Endothelial cell of umbilical vein (primary cell): ENCODE results near the gene RNASEH2C. TPM values are rescaled to one million over a fixed set of nuclear protein-coding genes. Genes with fewer than 3 reads are reported as not detected.
A peak's percentile ranks its signal among the peaks of the same experiment; 100 is the strongest.

Source experiments
- BruUV-seq: library from RNA; stranded (reverse); fragments of 400-500 nt; replicated peaks from 2 replicates; lab custom pipeline; 2021; lab: Mats Ljungman, UMichigan
- CTCF ChIA-PET: fragments of 300-600, 350-600 bp; sonication (Branson Sonifier 250); formaldehyde crosslinking; loops from one replicate; lab custom pipeline; 2021; ENCODE audit warnings: antibody characterized with exemption, inconsistent platforms; lab: Charles Lee
- POLR2A ChIA-PET: fragments of 300-600, 350-600 bp; sonication (Branson Sonifier 250); formaldehyde crosslinking; loops from one replicate; lab custom pipeline; 2021; ENCODE audit warnings: antibody characterized with exemption, inconsistent platforms; lab: Charles Lee
- DNase-seq: peaks from one replicate; pipeline ENCODE4 v3.0.0-alpha.2; 2011; ENCODE audit warnings: low read depth, low spot score
- FAIRE-seq: peaks from 2 replicates; lab custom pipeline; 2011; peaks lifted over from hg19 to GRCh38; lab: Jason Lieb, UNC
- H2AFZ ChIP-seq: 2 replicates; pipeline ENCODE4 v1.6.0; 2012; ENCODE audit warnings: low read depth, low read length, control low read depth, inconsistent platforms
- H3K27ac ChIP-seq: 2 replicates; pipeline ENCODE4 v1.5.1; 2011; ENCODE audit warnings: low read depth, mild to moderate bottlenecking, control low read depth, low read length, moderate library complexity; ENCODE audit not compliant: insufficient read depth
- H3K27me3 ChIP-seq, 2 experiments: 2 replicates each; pipeline versions ENCODE4 v1.6.0 to v1.6.1; 2011; ENCODE audit warnings: low read length in 2 of 2, mixed read lengths in 1 of 2; ENCODE audit not compliant: control insufficient read depth in 2 of 2, insufficient read depth in 2 of 2
- H3K36me3 ChIP-seq, 2 experiments: 2 replicates in 1 of 2; 3 replicates in 1 of 2; pipeline ENCODE4 v1.5.1; 2011; ENCODE audit warnings: low read length in 2 of 2, mild to moderate bottlenecking in 1 of 2, moderate library complexity in 1 of 2; ENCODE audit not compliant: control insufficient read depth in 2 of 2, insufficient read depth in 2 of 2; ENCODE audit errors: extremely low read depth in 1 of 2
- H3K4me1 ChIP-seq: 3 replicates; pipeline ENCODE4 v1.5.1; 2011; ENCODE audit warnings: mild to moderate bottlenecking, low read length; ENCODE audit not compliant: control insufficient read depth, insufficient read depth; ENCODE audit errors: extremely low read depth
- H3K4me2 ChIP-seq: 2 replicates; pipeline ENCODE4 v1.6.1; 2011; ENCODE audit warnings: low read length, control low read depth, mixed read lengths; ENCODE audit not compliant: insufficient read depth
- H3K4me3 ChIP-seq, 3 experiments: fragments of 200-600 bp in 1 of 3; sonication (generic), shearing (Covaris generic) in 1 of 3; replicated peaks in 1 of 3; 2 replicates each; pipeline ENCODE4 v1.5.1; 2011 to 2016; ENCODE audit warnings: control low read depth in 3 of 3, low read length in 3 of 3, mild to moderate bottlenecking in 2 of 3, inconsistent platforms in 1 of 3, low read depth in 1 of 3, moderate library complexity in 1 of 3; ENCODE audit not compliant: insufficient read depth in 1 of 3
- H3K79me2 ChIP-seq: 2 replicates; pipeline ENCODE4 v1.6.0; 2012; ENCODE audit warnings: low read length, inconsistent platforms; ENCODE audit not compliant: control insufficient read depth, insufficient read depth
- H3K9ac ChIP-seq: replicated peaks from 2 replicates; pipeline ENCODE3; 2011; ENCODE audit warnings: low read length, control low read depth; ENCODE audit not compliant: insufficient read depth; ENCODE audit errors: extremely low read depth
- H3K9me1 ChIP-seq: replicated peaks from 3 replicates; pipeline ENCODE4 v1.6.0; 2011; ENCODE audit warnings: mild to moderate bottlenecking, low read length; ENCODE audit not compliant: control insufficient read depth, insufficient read depth; ENCODE audit errors: extremely low read depth
- H3K9me3 ChIP-seq: replicated peaks from 2 replicates; pipeline ENCODE4 v1.5.1; 2012; ENCODE audit warnings: low read length, inconsistent platforms; ENCODE audit not compliant: control insufficient read depth, insufficient read depth
- H4K20me1 ChIP-seq: replicated peaks from 2 replicates; pipeline ENCODE3; 2011; ENCODE audit warnings: mild to moderate bottlenecking, low read length; ENCODE audit not compliant: control insufficient read depth, insufficient read depth; ENCODE audit errors: extremely low read depth
- CTCF ChIP-seq, 2 donors: IDR thresholded peaks; 1 replicate in 1 of 2; 2 replicates in 1 of 2; pipeline ENCODE4 v1.5.1; 2011; ENCODE audit warnings: low read length in 2 of 2, mild to moderate bottlenecking in 2 of 2, moderate library complexity in 2 of 2, control low read depth in 1 of 2, inconsistent platforms in 1 of 2, low read depth in 1 of 2; ENCODE audit not compliant: insufficient read depth in 1 of 2; ENCODE audit errors: extremely low read depth in 1 of 2
- EZH2 ChIP-seq: IDR thresholded peaks from 2 replicates; pipeline ENCODE4 v1.6.1; 2012; ENCODE audit warnings: borderline replicate concordance, low read depth, mild to moderate bottlenecking, moderate library complexity, low read length, inconsistent platforms; ENCODE audit not compliant: severe bottlenecking
- FOS ChIP-seq: IDR thresholded peaks from 2 replicates; pipeline ENCODE4 v1.6.1; 2011; ENCODE audit warnings: mild to moderate bottlenecking, low read length, moderate library complexity, borderline replicate concordance; ENCODE audit not compliant: insufficient read depth
- GATA2 ChIP-seq: IDR thresholded peaks from 2 replicates; pipeline ENCODE4 v1.7.0; 2011; ENCODE audit warnings: low read depth, mild to moderate bottlenecking, moderate library complexity, mixed read lengths, low read length; ENCODE audit not compliant: insufficient read length, insufficient read depth
- JUN ChIP-seq: IDR thresholded peaks from 2 replicates; pipeline ENCODE4 v1.6.1; 2011; ENCODE audit warnings: borderline replicate concordance, low read depth; ENCODE audit not compliant: insufficient read length, insufficient read depth
- MAX ChIP-seq: IDR thresholded peaks from 2 replicates; pipeline ENCODE4 v1.6.1; 2011; ENCODE audit not compliant: insufficient read depth, insufficient read length
- MYC ChIP-seq: IDR thresholded peaks from one replicate; pipeline ENCODE4 v1.6.1; 2011; ENCODE audit warnings: mild to moderate bottlenecking, low read depth, low read length
- POLR2A ChIP-seq: IDR thresholded peaks from 2 replicates; pipeline ENCODE4 v1.6.1; 2012; ENCODE audit warnings: low read depth, mild to moderate bottlenecking, control low read depth, low read length
- POLR2AphosphoS5 ChIP-seq: IDR thresholded peaks from 2 replicates; pipeline ENCODE4 v1.6.1; 2012; ENCODE audit warnings: low read depth, mild to moderate bottlenecking, control low read depth, low read length, moderate library complexity; ENCODE audit not compliant: insufficient read depth
- dilution Hi-C: fragments of 300-500 bp; cut with MboI; formaldehyde crosslinking; loops from one replicate; pipeline ENCODE4 v1.15.0; 2019; ENCODE audit warnings: low sequenced_read_pairs; ENCODE audit not compliant: extremely low pct_ligation_motif_present
- intact Hi-C: fragments of 100-400 bp; cut with micrococcal nuclease; formaldehyde crosslinking; loops from one replicate; pipeline ENCODE4 v1.10.0; 2022
- polyA plus RNA-seq, 4 experiments: library from polyadenylated mRNA; depleted of rRNA in 3 of 4; stranded (reverse) in 3 of 4; unstranded in 1 of 4; fragments of >200 nt; gene quantifications; 2 replicates each; pipeline versions ENCODE4 v1.2.1 to v1.2.3, GENCODE V29; 2011 to 2012; ENCODE audit warnings: missing spikeins in 1 of 4
- total RNA-seq: library from RNA; stranded (reverse); gene quantifications from 2 replicates; pipeline ENCODE4 v1.2.3, GENCODE V29; 2021

RNASEH2C gene
- total and polyA plus RNA-seq, 2 donors (not counting 3 experiments of a cell fraction or from before 2014, with no cell fraction given): 62.0 to 110 TPM

- Histone ChIP-seq H3K27ac (no peak overlapping the region), H2AFZ (no peak overlapping the region), H3K9me3 (no peaks in the 10 kb centered on the region), H3K36me3 (peaks cover 0 to 5% of the 10 kb centered on the region in 2 experiments), H3K4me3 (no peak overlapping the region), H3K4me2 (no peak overlapping the region), H3K9me1 (no peaks in the 10 kb centered on the region), H3K9ac (no peak overlapping the region), H3K4me1 (peaks cover 6% of the 10 kb centered on the region), H3K27me3 (peaks cover 0 to 2% of the 10 kb centered on the region in 2 experiments), H4K20me1 (no peaks in the 10 kb centered on the region), H3K79me2 (no peaks in the 10 kb centered on the region)
- BruUV-seq: no TSS peak
- ChIA-PET CTCF (no interaction called here), POLR2A (interaction anchor here (1.1 kb wide), 1 partner anchor 11 kb away, joined by 3 read pairs; the partner anchor contains the start of gene RNASEH2C)
- no peak for TF ChIP-seq GATA2
- no peak for TF ChIP-seq EZH2
- TF ChIP-seq MAX: no peak
- TF ChIP-seq POLR2A: no peak
- TF ChIP-seq JUN: no peak
- TF ChIP-seq POLR2AphosphoS5: no peak
- no peak for TF ChIP-seq FOS
- no peak for TF ChIP-seq MYC
- no peak for TF ChIP-seq CTCF (IDR thresholded peaks at IDR 0.05; ENCODE audit: extremely low read depth in 1 of 2, insufficient read depth in 1 of 2, low read depth in 1 of 2, low read length in 2 of 2)
- intact Hi-C loops (no loop called here), dilution Hi-C loops (no loop called here)
- FAIRE-seq (peak; percentile 21), DNase-seq (no peak)
These were observed 10.9 kb downstream of the RNASEH2C start for GRCh38 chr11:65709661-65710060.
